ENCODE results near the gene KRTAP2-1. TPM values are rescaled to one million over a fixed set of nuclear protein-coding genes. Genes with fewer than 3 reads are reported as not detected.

KRTAP2-1 gene
- total RNA-seq, 5 donors from 2014 or later (not counting 1 experiment from before 2014, with no cell fraction given) = not detected

DNA sequence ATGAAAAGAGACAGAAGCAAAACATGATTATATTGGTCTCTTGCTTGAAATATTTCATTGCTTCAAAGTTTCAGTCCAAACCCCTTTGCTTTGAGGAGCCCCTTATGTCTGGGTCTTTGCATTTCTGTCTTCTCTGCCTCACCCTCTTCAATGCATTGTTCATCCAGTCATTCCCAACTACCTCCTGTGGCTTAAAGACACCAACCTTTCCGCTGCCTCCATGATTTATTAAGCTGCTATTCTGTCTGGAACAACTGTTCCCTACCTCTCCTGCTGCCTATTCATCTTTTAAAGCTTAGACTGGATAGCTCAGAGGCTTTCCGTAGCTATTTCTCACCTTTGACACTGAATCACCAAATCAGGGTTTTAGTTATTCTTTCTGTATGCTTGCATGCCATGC is 49.8 kb downstream of the KRTAP2-1 start:
- ChIA-PET POLR2A (interaction anchor here in 1 of 2 donors (0.5 kb wide), 1 partner anchor 357 kb away, joined by 3 read pairs; no protein-coding TSS in a partner anchor), CTCF (no interaction called here)
- Histone ChIP-seq H3K9me3 (no peaks in the 10 kb centered on the region), H3K27ac (ENCODE audit: low read length) (no peak overlapping the region), H3K36me3 (ENCODE audit: control insufficient read depth in 2 of 2, extremely low read depth in 1 of 2, insufficient read depth in 1 of 2, low read length in 1 of 2) (no peaks in the 10 kb centered on the region), H3K4me1 (ENCODE audit: control insufficient read depth in 1 of 2, extremely low read depth in 1 of 2, insufficient read depth in 2 of 2, low read length in 2 of 2) (no peaks in the 10 kb centered on the region), H3K4me3 (ENCODE audit: control insufficient read depth in 1 of 2, extremely low read depth in 1 of 2, low read length in 1 of 2) (no peak overlapping the region), H3K27me3 (replicated peaks in 1 of 2; ENCODE audit: control insufficient read depth in 2 of 2, extremely low read depth in 1 of 2, insufficient read depth in 2 of 2, low read length in 1 of 2) (peaks cover 6 to 12% of the 10 kb centered on the region in 2 experiments)
- peaks cover 53 to 57% of the 10 kb centered on the region in 2 donors for H3K27me3 Mint-ChIP-seq
- no peaks in the 10 kb centered on the region for H3K9me3 Mint-ChIP-seq
- no peaks in the 10 kb centered on the region for H3K36me3 Mint-ChIP-seq
- no peaks in the 10 kb centered on the region for H3K4me1 Mint-ChIP-seq
- H3K27ac Mint-ChIP-seq = no peak overlapping the region
- ATAC-seq (replicated peaks in 1 of 4) = no peak
- WGBS (ENCODE audit: insufficient coverage) = 45% methylated on average over 1 of the region's 2 CpGs
- H3K4me3 Mint-ChIP-seq = no peak overlapping the region
- no peak for DNase-seq

DNA sequence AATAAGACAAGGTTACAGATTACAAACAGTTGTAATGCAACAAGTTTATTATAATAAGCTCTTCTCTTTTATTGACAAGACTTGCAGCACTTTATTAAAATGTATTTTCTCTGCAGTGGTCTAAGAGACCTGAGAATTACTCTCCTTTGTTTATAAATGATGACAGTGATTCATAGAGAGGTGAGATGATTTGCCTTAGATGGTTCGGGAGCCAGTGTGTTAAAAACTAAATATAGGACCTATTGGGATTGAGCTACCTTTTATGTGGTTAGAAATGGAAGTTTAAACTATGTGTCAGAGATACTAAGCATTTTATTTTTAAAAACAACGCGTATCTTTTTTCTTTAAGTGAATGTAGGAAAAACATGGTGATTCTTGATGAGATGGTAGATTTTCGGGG is 50.3 kb downstream of the KRTAP2-1 start:
- CTCF ChIA-PET = no interaction called here
- Histone ChIP-seq H3K9me3 (no peaks in the 10 kb centered on the region), H3K36me3 (ENCODE audit: control insufficient read depth in 2 of 2, extremely low read depth in 1 of 2, insufficient read depth in 1 of 2, low read length in 1 of 2) (no peaks in the 10 kb centered on the region), H3K4me3 (ENCODE audit: control insufficient read depth in 1 of 2, extremely low read depth in 1 of 2, low read length in 1 of 2) (no peak overlapping the region), H3K27me3 (replicated peaks in 1 of 2; ENCODE audit: control insufficient read depth in 2 of 2, extremely low read depth in 1 of 2, insufficient read depth in 2 of 2, low read length in 1 of 2) (peaks cover 6 to 8% of the 10 kb centered on the region in 2 experiments), H3K27ac (ENCODE audit: low read length) (no peak overlapping the region), H3K4me1 (ENCODE audit: control insufficient read depth in 1 of 2, extremely low read depth in 1 of 2, insufficient read depth in 2 of 2, low read length in 2 of 2) (no peaks in the 10 kb centered on the region)
- POLR2A ChIA-PET = no interaction called here
- H3K36me3 Mint-ChIP-seq = no peaks in the 10 kb centered on the region
- no peak for DNase-seq
- no peak for ATAC-seq (replicated peaks in 1 of 4)
- H3K4me1 Mint-ChIP-seq = no peaks in the 10 kb centered on the region
- peaks cover 55 to 56% of the 10 kb centered on the region in 2 donors for H3K27me3 Mint-ChIP-seq
- H3K9me3 Mint-ChIP-seq = no peaks in the 10 kb centered on the region
- WGBS (ENCODE audit: insufficient coverage) = 14% methylated on average over 1 of the region's 4 CpGs
- no peak overlapping the region for H3K4me3 Mint-ChIP-seq
- no peak overlapping the region for H3K27ac Mint-ChIP-seq

Other genes starting within 250 kb of the KRTAP2-1 start
- gene KRT28, start 247.4 kb downstream of the KRTAP2-1 start, total RNA-seq = not detected
- gene KRT10, start 224.7 kb downstream of the KRTAP2-1 start, total RNA-seq = 10 to 100 TPM; 27.2 to 35.3 (median 31.4) TPM
- gene KRT12, start 180.1 kb downstream of the KRTAP2-1 start, total RNA-seq = under 1 TPM in 1 of 5 donors, not detected in 4; 0.10 TPM
- gene KRT20, start 162.1 kb downstream of the KRTAP2-1 start, total RNA-seq = under 1 TPM in 1 of 5 donors, not detected in 4; 0.47 TPM
- not detected for gene KRT23, start 109.7 kb downstream of the KRTAP2-1 start, total RNA-seq
- gene KRT39, start 80.4 kb downstream of the KRTAP2-1 start, total RNA-seq = not detected
- not detected for gene KRT40, start 63.0 kb downstream of the KRTAP2-1 start, total RNA-seq
- not detected for gene KRTAP3-3, start 53.2 kb downstream of the KRTAP2-1 start, total RNA-seq
- not detected for gene KRTAP3-2, start 47.4 kb downstream of the KRTAP2-1 start, total RNA-seq
- gene KRTAP3-1, start 38.2 kb downstream of the KRTAP2-1 start, total RNA-seq = not detected
- gene KRTAP1-5, start 20.1 kb downstream of the KRTAP2-1 start, total RNA-seq = not detected
- not detected for gene KRTAP1-4, start 17.1 kb downstream of the KRTAP2-1 start, total RNA-seq
- gene KRTAP1-3, start 12.4 kb downstream of the KRTAP2-1 start, total RNA-seq = not detected
- gene KRTAP1-1, start 5.9 kb downstream of the KRTAP2-1 start, total RNA-seq = not detected
- not detected for gene KRTAP2-2, start 7.9 kb upstream of the KRTAP2-1 start, total RNA-seq
- not detected for gene KRTAP2-3, start 12.8 kb upstream of the KRTAP2-1 start, total RNA-seq
- gene KRTAP2-4, start 18.6 kb upstream of the KRTAP2-1 start, total RNA-seq = not detected
- not detected for gene KRTAP4-7, start 36.8 kb upstream of the KRTAP2-1 start, total RNA-seq
- not detected for gene KRTAP4-8, start 50.8 kb upstream of the KRTAP2-1 start, total RNA-seq
- not detected for gene KRTAP4-16, start 54.9 kb upstream of the KRTAP2-1 start, total RNA-seq
- gene KRTAP4-9, start 58.1 kb upstream of the KRTAP2-1 start, total RNA-seq = not detected
- not detected for gene KRTAP4-11, start 71.1 kb upstream of the KRTAP2-1 start, total RNA-seq
- gene KRTAP4-12, start 76.9 kb upstream of the KRTAP2-1 start, total RNA-seq = not detected
- gene KRTAP4-6, start 93.2 kb upstream of the KRTAP2-1 start, total RNA-seq = not detected
- gene KRTAP4-5, start 102.5 kb upstream of the KRTAP2-1 start, total RNA-seq = not detected
- not detected for gene KRTAP4-4, start 113.4 kb upstream of the KRTAP2-1 start, total RNA-seq
- gene KRTAP4-3, start 120.9 kb upstream of the KRTAP2-1 start, total RNA-seq = not detected
- gene KRTAP4-2, start 130.9 kb upstream of the KRTAP2-1 start, total RNA-seq = not detected
- not detected for gene KRTAP4-1, start 137.6 kb upstream of the KRTAP2-1 start, total RNA-seq
- gene KRTAP9-1, start 142.6 kb upstream of the KRTAP2-1 start, total RNA-seq = not detected
- not detected for gene KRTAP9-2, start 179.3 kb upstream of the KRTAP2-1 start, total RNA-seq
- not detected for gene KRTAP9-3, start 185.1 kb upstream of the KRTAP2-1 start, total RNA-seq
- gene KRTAP9-8, start 190.7 kb upstream of the KRTAP2-1 start, total RNA-seq = not detected
- not detected for gene KRTAP9-4, start 202.4 kb upstream of the KRTAP2-1 start, total RNA-seq
- gene KRTAP9-9, start 208.1 kb upstream of the KRTAP2-1 start, total RNA-seq = not detected
- gene KRTAP9-6, start 218.1 kb upstream of the KRTAP2-1 start, total RNA-seq = not detected
- not detected for gene KRTAP9-7, start 228.4 kb upstream of the KRTAP2-1 start, total RNA-seq